Peyer's patch (tissue), 4 donors: ENCODE results near the gene RBM4. TPM values are rescaled to one million over a fixed set of nuclear protein-coding genes. Genes with fewer than 3 reads are reported as not detected.
A peak's percentile ranks its signal among the peaks of the same experiment; 100 is the strongest.

ENCODE experiments used
- DNase-seq, 3 donors: peaks; one replicate each; pipeline ENCODE4 v3.0.0-alpha.2; 2017 to 2019
- H3K27ac ChIP-seq, 4 donors: fragments of 200-600 bp; sonication (generic); one replicate each; pipeline ENCODE4 v1.5.1; 2016 to 2019
- H3K27me3 ChIP-seq, 2 donors: fragments of 200-600 bp; sonication (generic); one replicate each; pipeline ENCODE4 v1.5.1; 2019
- H3K36me3 ChIP-seq, 3 donors: fragments of 200-600 bp; sonication (generic); one replicate each; pipeline ENCODE4 v1.5.1; 2016 to 2019
- H3K4me1 ChIP-seq, 4 donors: fragments of 200-600 bp; sonication (generic); one replicate each; pipeline ENCODE4 v1.5.1; 2016 to 2019
- H3K4me3 ChIP-seq, 4 donors: fragments of 200-600 bp; sonication (generic); 1 replicate in 3 of 4; 2 replicates in 1 of 4; pipeline ENCODE4 v1.5.1; 2016 to 2019; ENCODE audit warnings: mild to moderate bottlenecking in 1 of 4
- H3K9me3 ChIP-seq, 4 donors: fragments of 200-600 bp; sonication (generic); one replicate each; pipeline ENCODE4 v1.5.1; 2016 to 2019; ENCODE audit warnings: mild to moderate bottlenecking in 1 of 4
- CTCF ChIP-seq, 6 experiments: fragments of 450-650 bp in 4 of 6; fragments of 200-600 bp in 2 of 6; sonication (generic) in 1 of 6; IDR thresholded peaks; one replicate each; pipeline ENCODE4 v1.5.1; 2017 to 2019; ENCODE audit warnings: antibody characterized with exemption in 6 of 6, mild to moderate bottlenecking in 3 of 6, moderate library complexity in 1 of 6
- POLR2A ChIP-seq, 2 donors: fragments of 450-650 bp; IDR thresholded peaks; one replicate each; pipeline ENCODE4 v1.5.1; 2017; ENCODE audit warnings: antibody characterized with exemption in 2 of 2, mild to moderate bottlenecking in 2 of 2, moderate library complexity in 2 of 2
- total RNA-seq, 4 donors: library from RNA; depleted of rRNA; stranded (reverse); fragments of >200 nt; gene quantifications; one replicate each; pipeline ENCODE4 v1.1.0, GENCODE V29; 2016

RBM4 gene
- total RNA-seq, 4 donors from 2014 or later, result 64.6 to 90.8 (median 75.3) TPM

- Histone ChIP-seq H3K4me3 (no peak overlapping the region), H3K36me3 (peaks cover 0 to 76% (median 0%) of the 10 kb centered on the region in 3 donors), H3K9me3 (no peaks in the 10 kb centered on the region), H3K27me3 (no peaks in the 10 kb centered on the region), H3K4me1 (peaks cover 0 to 22% (median 5%) of the 10 kb centered on the region in 4 donors), H3K27ac (no peak overlapping the region)
- peak in 1 of 3 donors; percentile 41 for DNase-seq
- TF ChIP-seq CTCF (IDR thresholded peaks at IDR 0.05) (no peak), POLR2A (IDR thresholded peaks at IDR 0.05) (no peak)
Observed at GRCh38 chr11:66626926-66627325, 11.6 kb upstream of the RBM4 start.

DNA sequence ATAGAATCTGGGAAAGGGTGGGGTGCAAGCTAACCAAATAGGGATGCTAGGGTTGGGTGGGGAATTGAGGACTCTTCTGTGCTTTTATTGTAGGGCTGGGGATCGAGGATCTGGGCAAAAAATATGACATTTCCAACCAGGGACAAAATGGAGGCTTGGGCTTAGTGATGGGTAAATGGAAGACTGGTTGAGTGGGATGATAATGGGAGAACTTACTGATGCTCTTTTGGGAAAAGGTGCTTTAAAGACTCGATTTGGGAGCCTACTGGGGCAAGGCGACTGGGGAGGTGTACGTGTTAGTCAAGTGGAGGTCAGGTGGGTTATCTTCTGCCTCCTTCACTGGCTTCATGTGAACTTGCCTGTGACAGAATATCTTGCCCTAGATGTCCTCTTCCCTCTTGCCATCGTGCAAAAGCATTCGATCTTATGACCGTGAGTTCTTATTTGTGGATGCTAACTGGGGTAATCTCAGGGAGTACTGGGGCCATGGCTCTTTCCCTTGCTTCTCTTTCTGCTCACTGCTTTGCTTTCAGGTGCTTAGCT is 10.4 kb upstream of the RBM4 start:
- TF ChIP-seq POLR2A (IDR thresholded peaks at IDR 0.05) (no peak), CTCF (IDR thresholded peaks at IDR 0.05) (no peak)
- Histone ChIP-seq H3K4me3 (no peak overlapping the region), H3K36me3 (peaks cover 0 to 73% (median 0%) of the 10 kb centered on the region in 3 donors), H3K9me3 (no peaks in the 10 kb centered on the region), H3K27ac (no peak overlapping the region), H3K27me3 (no peaks in the 10 kb centered on the region), H3K4me1 (peaks cover 0 to 10% (median under 1%) of the 10 kb centered on the region in 4 donors)
- no peak for DNase-seq

DNA sequence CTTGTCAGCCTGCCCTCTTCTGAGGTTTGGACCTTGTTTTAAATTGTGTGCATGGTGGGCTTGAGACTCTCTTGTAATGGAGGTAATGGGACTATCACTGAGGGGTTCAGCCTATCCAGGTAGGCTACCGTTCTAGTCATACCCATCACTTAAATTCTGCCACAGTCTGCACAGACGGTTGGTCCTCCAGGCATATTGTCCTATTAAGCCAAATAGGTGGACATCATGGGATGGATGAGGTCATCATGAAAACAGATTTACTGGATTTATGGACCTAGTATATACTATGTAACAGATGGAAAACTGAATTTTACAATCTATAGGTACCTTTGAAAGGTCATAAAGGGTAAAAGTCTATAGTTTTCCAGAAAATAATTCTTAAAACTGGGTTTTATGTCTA is 9.1 kb upstream of the RBM4 start:
- Histone ChIP-seq H3K27ac (no peak overlapping the region), H3K4me1 (no peaks in the 10 kb centered on the region), H3K4me3 (no peak overlapping the region), H3K36me3 (peaks cover 0 to 69% (median 0%) of the 10 kb centered on the region in 3 donors), H3K9me3 (no peaks in the 10 kb centered on the region), H3K27me3 (no peaks in the 10 kb centered on the region)
- DNase-seq, result no peak
- TF ChIP-seq CTCF (IDR thresholded peaks at IDR 0.05) (no peak), POLR2A (IDR thresholded peaks at IDR 0.05) (no peak)

- Histone ChIP-seq H3K27ac (no peak overlapping the region), H3K4me1 (peaks cover 0 to under 1% (median 0%) of the 10 kb centered on the region in 4 donors), H3K27me3 (no peaks in the 10 kb centered on the region), H3K36me3 (peaks cover 0 to 50% (median 0%) of the 10 kb centered on the region in 3 donors), H3K4me3 (no peak overlapping the region), H3K9me3 (no peaks in the 10 kb centered on the region)
- TF ChIP-seq CTCF (IDR thresholded peaks at IDR 0.05) (no peak), POLR2A (IDR thresholded peaks at IDR 0.05) (no peak)
- no peak for DNase-seq
Observed at GRCh38 chr11:66631883-66632282, 6.6 kb upstream of the RBM4 start.

DNA sequence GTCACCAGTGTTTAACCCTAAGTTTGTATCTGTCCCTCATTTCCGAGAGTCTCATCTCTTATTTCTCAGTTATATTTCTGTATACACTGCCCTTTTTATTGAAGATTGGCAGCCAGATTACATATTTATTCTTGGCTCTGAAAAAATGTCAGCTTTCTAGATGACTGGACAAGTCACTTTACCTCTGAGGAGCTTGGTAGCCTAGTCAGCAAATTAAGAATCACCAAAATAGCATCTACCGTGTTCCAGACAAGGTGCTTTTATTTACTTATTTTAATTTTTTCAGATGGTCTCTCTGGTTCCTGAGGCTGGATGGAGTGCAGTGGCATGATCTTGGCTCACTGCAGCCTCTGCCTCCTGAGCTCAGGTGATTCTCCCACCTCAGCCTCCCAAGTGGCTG is 5.6 kb upstream of the RBM4 start:
- TF ChIP-seq CTCF (IDR thresholded peaks at IDR 0.05) (no peak), POLR2A (IDR thresholded peaks at IDR 0.05) (no peak)
- Histone ChIP-seq H3K36me3 (peaks cover 0 to 39% (median 0%) of the 10 kb centered on the region in 3 donors), H3K9me3 (no peaks in the 10 kb centered on the region), H3K4me1 (peaks cover 0 to 11% (median 2%) of the 10 kb centered on the region in 4 donors), H3K4me3 (no peak overlapping the region), H3K27me3 (no peaks in the 10 kb centered on the region), H3K27ac (no peak overlapping the region)
- DNase-seq, result no peak
